Measurements from ENCODE around the gene P2RY6. TPM values are rescaled to one million over a fixed set of nuclear protein-coding genes. Genes with fewer than 3 reads are reported as not detected.

Gene P2RY6
- total RNA-seq: 3.7 and 4.0 TPM in 2 replicates

- no peak within 1 kb of the TSS for H3K4me3 ChIP-seq (ENCODE audit: low read depth, low read length)
- no peak for DNase-seq (ENCODE audit: low read depth)
- TF ChIP-seq CTCF (conservative IDR thresholded peaks at IDR 0.05; ENCODE audit: low read depth, low read length): no peak
Observed at GRCh38 chr11:73271936-73272679, at the start of gene P2RY6. P2RY6 (plus strand) TSS chr11:73272338; CDS start chr11:73296519, 24,181 bp downstream.

GRCh38 chr11:73223998-73224730 lies 48.0 kb upstream of the P2RY6 start:
- no peak overlapping the region for H3K4me3 ChIP-seq (ENCODE audit: low read depth, low read length)
- TF ChIP-seq CTCF (conservative IDR thresholded peaks at IDR 0.05; ENCODE audit: low read depth, low read length): no peak
- DNase-seq (ENCODE audit: low read depth): no peak

- DNase-seq (ENCODE audit: low read depth): no peak
- no peak overlapping the region for H3K4me3 ChIP-seq (ENCODE audit: low read depth, low read length)
- TF ChIP-seq CTCF (conservative IDR thresholded peaks at IDR 0.05; ENCODE audit: low read depth, low read length): no peak
Observed at GRCh38 chr11:73225001-73225686, 47.0 kb upstream of the P2RY6 start.

GRCh38 chr11:73225851-73226250 lies 46.3 kb upstream of the P2RY6 start:
- no peak for TF ChIP-seq CTCF (conservative IDR thresholded peaks at IDR 0.05; ENCODE audit: low read depth, low read length)
- no peak overlapping the region for H3K4me3 ChIP-seq (ENCODE audit: low read depth, low read length)
- no peak for DNase-seq (ENCODE audit: low read depth)

- no peak overlapping the region for H3K4me3 ChIP-seq (ENCODE audit: low read depth, low read length)
Observed at GRCh38 chr11:73226297-73227006, 45.7 kb upstream of the P2RY6 start.

More at GRCh38 chr11:73226297-73227006, 45.7 kb upstream of the P2RY6 start:
- no peak for DNase-seq (ENCODE audit: low read depth)
- no peak for TF ChIP-seq CTCF (conservative IDR thresholded peaks at IDR 0.05; ENCODE audit: low read depth, low read length)

Data from epithelial cell of proximal tubule (primary cell).